HL-60 (cell line): Measurements from ENCODE around the gene SLC9A3.
"Not testable (repeated sequence)": the region's sequence is repeated elsewhere in the genome, so short reads cannot be mapped to it uniquely, and the experiment has no call there.

Source experiments
- DNase-seq, 2 experiments: peaks; one replicate each; pipeline ENCODE4 v3.0.0-alpha.2; 2010 to 2020; ENCODE audit warnings: low read depth in 1 of 2, low spot score in 1 of 2
- H3K27ac ChIP-seq: fragments of 250-450 bp; sonication (Bioruptor Pico); replicated peaks from 2 replicates; pipeline ENCODE4 v1.5.1; 2020; ENCODE audit warnings: mild to moderate bottlenecking, moderate library complexity
- H3K27me3 ChIP-seq: fragments of 250-450 bp; sonication (Bioruptor Pico); 2 replicates; pipeline ENCODE4 v1.5.1; 2021; ENCODE audit warnings: mild to moderate bottlenecking, moderate library complexity; ENCODE audit not compliant: insufficient read depth, poor library complexity, severe bottlenecking
- H3K4me3 ChIP-seq: replicated peaks from 2 replicates; pipeline ENCODE4 v1.5.1; 2011; ENCODE audit warnings: mild to moderate bottlenecking, control low read depth, low read length; ENCODE audit not compliant: insufficient read depth
- GABPA ChIP-seq: IDR thresholded peaks from 2 replicates; pipeline ENCODE4 v1.6.1; 2012; ENCODE audit warnings: low read depth
- POLR2AphosphoS5 ChIP-seq: IDR thresholded peaks from 2 replicates; pipeline ENCODE4 v1.6.1; 2012; ENCODE audit warnings: low read depth
- REST ChIP-seq: IDR thresholded peaks from 2 replicates; pipeline ENCODE4 v1.6.1; 2012; ENCODE audit warnings: low read depth; ENCODE audit not compliant: insufficient replicate concordance
- SPI1 ChIP-seq: IDR thresholded peaks from 2 replicates; pipeline ENCODE4 v1.6.1; 2012; ENCODE audit warnings: low read depth, mild to moderate bottlenecking, borderline replicate concordance
- TF ChIP-seq, protein P1 (sequence below): IDR thresholded peaks from one replicate; pipeline ENCODE4 v1.5.1; 2011; ENCODE audit warnings: low read length, control low read depth, inconsistent platforms; ENCODE audit not compliant: insufficient read depth

SLC9A3 gene

DNA sequence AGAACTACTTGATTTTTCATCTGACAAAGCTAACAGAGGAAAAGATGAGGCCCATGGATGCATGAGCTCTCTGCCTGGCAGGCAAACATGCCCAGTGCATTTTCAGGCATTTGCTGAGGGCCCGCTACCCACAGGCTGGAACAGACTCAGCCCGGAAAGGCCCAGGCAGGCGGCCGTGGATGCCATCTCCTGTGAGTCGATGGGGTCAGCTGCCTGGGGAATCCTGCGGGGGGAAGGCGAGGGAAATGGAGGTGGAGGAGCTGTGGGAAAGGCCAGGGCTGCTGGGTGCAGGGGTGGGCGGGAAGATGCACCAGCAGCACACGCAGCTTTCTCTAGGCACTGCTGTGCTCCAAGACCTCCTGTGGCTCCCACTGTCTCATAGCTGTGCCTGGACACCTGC is 13.7 kb downstream of the SLC9A3 start:
- Histone ChIP-seq H3K27ac (no peak overlapping the region), H3K4me3 (no peak overlapping the region), H3K27me3 (peaks cover 2% of the 10 kb centered on the region)
- DNase-seq, result no peak
- TF ChIP-seq POLR2AphosphoS5, result no peak
- no peak for TF ChIP-seq REST
- TF ChIP-seq GABPA, result no peak
- TF ChIP-seq SPI1, result no peak
- TF ChIP-seq, protein P1, sequence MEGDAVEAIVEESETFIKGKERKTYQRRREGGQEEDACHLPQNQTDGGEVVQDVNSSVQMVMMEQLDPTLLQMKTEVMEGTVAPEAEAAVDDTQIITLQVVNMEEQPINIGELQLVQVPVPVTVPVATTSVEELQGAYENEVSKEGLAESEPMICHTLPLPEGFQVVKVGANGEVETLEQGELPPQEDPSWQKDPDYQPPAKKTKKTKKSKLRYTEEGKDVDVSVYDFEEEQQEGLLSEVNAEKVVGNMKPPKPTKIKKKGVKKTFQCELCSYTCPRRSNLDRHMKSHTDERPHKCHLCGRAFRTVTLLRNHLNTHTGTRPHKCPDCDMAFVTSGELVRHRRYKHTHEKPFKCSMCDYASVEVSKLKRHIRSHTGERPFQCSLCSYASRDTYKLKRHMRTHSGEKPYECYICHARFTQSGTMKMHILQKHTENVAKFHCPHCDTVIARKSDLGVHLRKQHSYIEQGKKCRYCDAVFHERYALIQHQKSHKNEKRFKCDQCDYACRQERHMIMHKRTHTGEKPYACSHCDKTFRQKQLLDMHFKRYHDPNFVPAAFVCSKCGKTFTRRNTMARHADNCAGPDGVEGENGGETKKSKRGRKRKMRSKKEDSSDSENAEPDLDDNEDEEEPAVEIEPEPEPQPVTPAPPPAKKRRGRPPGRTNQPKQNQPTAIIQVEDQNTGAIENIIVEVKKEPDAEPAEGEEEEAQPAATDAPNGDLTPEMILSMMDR, result no peak

DNA sequence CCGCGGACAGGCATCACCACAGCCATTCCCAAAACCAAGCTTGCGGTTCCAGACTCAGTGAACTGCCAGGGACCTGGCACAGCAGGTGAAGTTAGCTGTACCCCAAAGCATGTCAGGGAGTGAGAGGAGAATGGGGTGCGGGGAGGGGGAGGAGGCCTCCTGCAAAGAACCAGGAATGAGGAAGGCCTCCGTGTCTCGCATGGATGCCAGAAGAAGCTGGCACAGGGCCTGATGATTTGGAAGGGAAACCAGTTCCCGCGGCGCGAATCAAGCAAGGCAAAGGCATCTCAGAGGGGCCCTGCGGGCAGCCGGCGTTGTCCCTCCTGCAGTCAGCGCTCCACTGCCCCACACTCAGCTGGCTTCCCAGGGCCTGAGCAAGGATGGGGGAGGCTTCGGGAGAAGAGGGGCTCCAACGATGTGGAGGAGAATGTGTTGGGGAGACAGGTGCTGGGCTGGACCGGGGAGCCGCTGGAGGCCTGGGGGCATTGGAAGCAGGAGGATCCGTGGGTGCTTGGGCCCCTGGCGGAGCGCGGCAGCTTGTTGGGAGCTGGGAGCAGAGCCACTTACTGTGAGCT is 14.6 kb downstream of the SLC9A3 start:
- DNase-seq, result no peak
- peaks cover 2% of the 10 kb centered on the region for H3K27me3 ChIP-seq
- no peak overlapping the region for H3K27ac ChIP-seq
- TF ChIP-seq, protein P1, result no peak
- TF ChIP-seq REST (no peak), GABPA (no peak), SPI1 (no peak), POLR2AphosphoS5 (no peak)
- no peak overlapping the region for H3K4me3 ChIP-seq

GRCh38 chr5:507986-508575 is 16.2 kb downstream of the SLC9A3 start:
- H3K27me3 ChIP-seq, H3K27ac ChIP-seq, DNase-seq, H3K4me3 ChIP-seq: not testable (repeated sequence)

- Histone ChIP-seq H3K4me3 (no peak overlapping the region), H3K27me3 (peaks cover 3% of the 10 kb centered on the region), H3K27ac (no peak overlapping the region)
- TF ChIP-seq GABPA, result no peak
- TF ChIP-seq SPI1, result no peak
- TF ChIP-seq REST, result no peak
- TF ChIP-seq, protein P1, result no peak
- no peak for TF ChIP-seq POLR2AphosphoS5
- no peak for DNase-seq
Measured at GRCh38 chr5:505951-506525, 18.2 kb downstream of the SLC9A3 start.
